22Rv1 (cell line): Measurements from ENCODE around the gene ZNF92.
"Not testable (repeated sequence)": the region's sequence is repeated elsewhere in the genome, so short reads cannot be mapped to it uniquely, and the experiment has no call there.

Experiments used
- CTCF ChIP-seq: fragments of 450-650 bp; IDR thresholded peaks from 2 replicates; pipeline ENCODE4 v1.5.1; 2017; ENCODE audit warnings: mild to moderate bottlenecking
- ZFX ChIP-seq: fragments of 450-650 bp; IDR thresholded peaks from 2 replicates; pipeline ENCODE4 v1.6.1; 2017; ENCODE audit warnings: antibody characterized with exemption, borderline replicate concordance

GRCh38 chr7:65399101-65399500 is 25.4 kb downstream of the ZNF92 start:
- not testable (repeated sequence) for TF ChIP-seq CTCF, ZFX
